Measurements from ENCODE around the gene SKOR1.

DNA sequence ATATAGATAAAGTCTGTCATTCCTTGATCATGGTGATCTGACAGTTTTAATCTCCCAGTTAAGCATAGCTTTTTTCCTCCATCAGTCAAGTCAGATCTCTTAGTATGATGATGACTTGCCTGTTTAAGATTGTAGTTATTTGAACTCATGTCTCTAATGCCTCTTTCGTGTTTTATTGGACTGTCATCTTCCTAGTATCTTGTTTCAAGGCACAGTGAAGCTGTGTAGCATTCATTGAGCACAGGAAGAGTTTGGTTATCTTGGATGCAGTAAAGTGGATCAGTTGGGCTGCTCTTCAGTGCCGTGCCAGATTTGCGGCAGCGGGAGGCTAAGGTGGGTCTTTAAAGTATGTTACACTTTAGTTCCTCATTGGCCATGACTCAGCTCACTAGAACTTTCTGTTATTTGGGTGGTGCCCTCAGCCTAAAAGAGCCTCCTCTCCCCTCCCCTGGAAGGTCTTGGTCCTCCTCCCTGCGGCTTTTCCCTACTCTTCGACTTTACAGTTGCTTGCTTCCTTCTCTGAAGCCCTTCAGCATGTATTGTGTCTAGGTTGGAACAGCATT lies 45.7 kb upstream of the SKOR1 start:
- TF ChIP-seq POLR2AphosphoS5 (IDR thresholded peaks at IDR 0.05; ENCODE audit: low read depth) (no peak), REST (IDR thresholded peaks at IDR 0.05; ENCODE audit: insufficient replicate concordance, low read depth) (no peak)
- TF ChIP-seq, protein P1, sequence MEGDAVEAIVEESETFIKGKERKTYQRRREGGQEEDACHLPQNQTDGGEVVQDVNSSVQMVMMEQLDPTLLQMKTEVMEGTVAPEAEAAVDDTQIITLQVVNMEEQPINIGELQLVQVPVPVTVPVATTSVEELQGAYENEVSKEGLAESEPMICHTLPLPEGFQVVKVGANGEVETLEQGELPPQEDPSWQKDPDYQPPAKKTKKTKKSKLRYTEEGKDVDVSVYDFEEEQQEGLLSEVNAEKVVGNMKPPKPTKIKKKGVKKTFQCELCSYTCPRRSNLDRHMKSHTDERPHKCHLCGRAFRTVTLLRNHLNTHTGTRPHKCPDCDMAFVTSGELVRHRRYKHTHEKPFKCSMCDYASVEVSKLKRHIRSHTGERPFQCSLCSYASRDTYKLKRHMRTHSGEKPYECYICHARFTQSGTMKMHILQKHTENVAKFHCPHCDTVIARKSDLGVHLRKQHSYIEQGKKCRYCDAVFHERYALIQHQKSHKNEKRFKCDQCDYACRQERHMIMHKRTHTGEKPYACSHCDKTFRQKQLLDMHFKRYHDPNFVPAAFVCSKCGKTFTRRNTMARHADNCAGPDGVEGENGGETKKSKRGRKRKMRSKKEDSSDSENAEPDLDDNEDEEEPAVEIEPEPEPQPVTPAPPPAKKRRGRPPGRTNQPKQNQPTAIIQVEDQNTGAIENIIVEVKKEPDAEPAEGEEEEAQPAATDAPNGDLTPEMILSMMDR (IDR thresholded peaks at IDR 0.05; ENCODE audit: insufficient read depth, low read length) = no peak
